NCI-H2227 (cell line): Measurements from ENCODE around the gene UGT3A2.
A peak's percentile ranks its signal among the peaks of the same experiment; 100 is the strongest.

Source experiments
- DNase-seq: peaks from one replicate; lab custom pipeline; 2025; ENCODE audit not compliant: unreplicated experiment; lab: John Stamatoyannopoulos, UW

Gene UGT3A2

GRCh38 chr5:36066540-36067210 is at the start of gene UGT3A2:
TSS of gene UGT3A2 (minus strand) at chr5:36066882. CDS start at chr5:36066789, 93 bp downstream.
- DNase-seq, result no peak

- DNase-seq, result no peak
These were observed 44.6 kb upstream of the UGT3A2 start for GRCh38 chr5:36111238-36111637.

GRCh38 chr5:36108758-36109460 is 42.2 kb upstream of the UGT3A2 start:
- no peak for DNase-seq

GRCh38 chr5:36105819-36106218 is 39.1 kb upstream of the UGT3A2 start:
- DNase-seq, result no peak

GRCh38 chr5:36099748-36100147 is 33.1 kb upstream of the UGT3A2 start:
- no peak for DNase-seq

GRCh38 chr5:36096486-36096885 is 29.8 kb upstream of the UGT3A2 start:
- DNase-seq, result no peak

GRCh38 chr5:36089989-36090388 is 23.3 kb upstream of the UGT3A2 start:
- DNase-seq, result peak; percentile 14

GRCh38 chr5:36079200-36079781 is 12.6 kb upstream of the UGT3A2 start:
- peak; percentile 75 for DNase-seq

- no peak for DNase-seq
These were observed 11.7 kb upstream of the UGT3A2 start for GRCh38 chr5:36078430-36078829.

- no peak for DNase-seq
These were observed 7.0 kb upstream of the UGT3A2 start for GRCh38 chr5:36073595-36074216.

- DNase-seq, result no peak
These were observed 4.2 kb upstream of the UGT3A2 start for GRCh38 chr5:36070687-36071571.

GRCh38 chr5:36068751-36069281 is 2.1 kb upstream of the UGT3A2 start:
- DNase-seq, result no peak

GRCh38 chr5:36066001-36066539 is 612 bp downstream of the UGT3A2 start:
- DNase-seq, result no peak

GRCh38 chr5:36060420-36060887 is 6.2 kb downstream of the UGT3A2 start:
- no peak for DNase-seq

GRCh38 chr5:36059571-36060419 is 6.9 kb downstream of the UGT3A2 start:
- DNase-seq, result no peak

- no peak for DNase-seq
These were observed 7.9 kb downstream of the UGT3A2 start for GRCh38 chr5:36058776-36059175.

GRCh38 chr5:36057386-36057785 is 9.3 kb downstream of the UGT3A2 start:
- no peak for DNase-seq

- DNase-seq, result no peak
These were observed 10.3 kb downstream of the UGT3A2 start for GRCh38 chr5:36056422-36056821.

- DNase-seq, result no peak
These were observed 10.7 kb downstream of the UGT3A2 start for GRCh38 chr5:36055984-36056383.
